HG03521 (cell line): Measurements from ENCODE around the gene SAP130.
"Not testable (repeated sequence)": the region's sequence is repeated elsewhere in the genome, so short reads cannot be mapped to it uniquely, and the experiment has no call there.

Source experiments
- ATAC-seq: cut with Tn5 transposase; IDR thresholded peaks from one replicate; pipeline ENCODE4 v1.9.1; 2021; ENCODE audit warnings: mild to moderate bottlenecking, moderate library complexity; ENCODE audit not compliant: unreplicated experiment

Gene SAP130

DNA sequence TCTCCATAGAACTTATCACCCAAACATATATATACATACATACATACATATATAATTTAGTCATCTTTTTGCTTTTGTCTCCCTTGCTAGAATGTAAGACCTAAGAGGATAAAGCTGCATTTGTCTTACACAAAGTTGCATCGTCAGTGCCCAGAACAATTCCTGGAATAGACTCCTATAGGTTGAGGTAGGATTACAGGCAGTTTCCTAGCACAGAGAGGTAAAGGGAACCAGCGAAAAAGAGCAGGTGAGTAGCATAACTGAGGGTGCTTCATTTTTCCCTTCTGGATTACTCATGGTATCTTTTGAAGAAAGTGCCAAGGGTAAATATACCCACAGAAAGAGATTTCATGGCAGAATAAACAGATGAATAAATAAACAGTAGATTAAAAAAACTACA lies 74.0 kb downstream of the SAP130 start:
- ATAC-seq: no peak

GRCh38 chr2:127953128-127953718 lies 74.6 kb downstream of the SAP130 start:
- no peak for ATAC-seq

DNA sequence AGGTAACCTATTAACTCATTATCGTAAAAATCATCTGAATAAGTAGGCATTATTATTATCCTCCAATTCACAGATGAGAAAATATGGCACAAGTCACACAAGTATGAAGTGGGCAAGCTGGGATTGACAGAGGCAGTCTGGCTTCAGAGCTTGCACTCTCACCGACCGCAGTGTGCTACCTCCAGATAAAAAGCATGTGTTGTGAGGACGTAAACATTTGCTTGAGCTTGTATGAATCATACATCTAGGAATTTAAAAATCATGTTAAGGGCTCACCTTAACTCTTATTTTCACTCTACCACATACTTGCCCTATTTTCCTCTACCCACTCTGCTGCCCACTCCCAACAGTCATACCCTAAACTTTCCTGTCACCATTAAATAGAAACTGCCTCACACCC lies 76.8 kb downstream of the SAP130 start:
- ATAC-seq: no peak

DNA sequence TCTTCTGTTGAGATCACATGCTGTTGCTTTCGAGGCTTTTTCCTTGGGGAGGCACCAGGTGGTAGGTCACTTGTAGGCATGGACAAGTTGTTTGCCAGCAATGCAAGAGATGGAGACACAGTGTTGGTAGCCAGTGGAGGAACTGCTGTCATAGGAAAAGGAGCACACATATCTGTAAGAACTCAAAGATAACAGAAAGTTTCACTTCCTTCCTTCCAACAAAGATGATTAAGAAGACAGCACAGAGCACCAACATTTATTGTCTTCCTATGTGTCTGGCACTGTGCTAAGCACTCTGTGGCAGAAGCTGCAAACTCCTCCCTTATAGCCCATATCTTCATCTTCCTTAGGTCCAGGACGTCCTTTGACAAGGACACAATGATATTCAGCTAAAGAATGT lies 77.6 kb downstream of the SAP130 start:
- no peak for ATAC-seq

DNA sequence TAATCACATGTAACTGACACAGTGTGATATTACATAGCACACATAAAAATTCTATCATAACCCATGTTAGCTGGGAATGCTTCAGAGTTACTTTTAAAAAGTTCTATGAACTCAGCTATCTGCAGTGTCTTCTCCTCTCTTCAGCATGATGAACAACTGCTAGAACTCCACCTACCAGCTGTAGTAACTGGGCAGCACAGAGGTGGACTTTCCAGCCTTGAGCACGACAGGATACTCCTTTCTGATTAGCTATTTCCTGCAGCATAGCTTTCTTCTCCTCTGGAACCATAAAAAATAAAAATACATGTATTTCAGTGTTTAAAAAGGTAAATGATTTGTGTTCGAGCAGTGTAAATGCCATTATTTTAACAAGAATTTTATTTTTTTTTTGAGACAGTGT lies 82.6 kb downstream of the SAP130 start:
- ATAC-seq: no peak

DNA sequence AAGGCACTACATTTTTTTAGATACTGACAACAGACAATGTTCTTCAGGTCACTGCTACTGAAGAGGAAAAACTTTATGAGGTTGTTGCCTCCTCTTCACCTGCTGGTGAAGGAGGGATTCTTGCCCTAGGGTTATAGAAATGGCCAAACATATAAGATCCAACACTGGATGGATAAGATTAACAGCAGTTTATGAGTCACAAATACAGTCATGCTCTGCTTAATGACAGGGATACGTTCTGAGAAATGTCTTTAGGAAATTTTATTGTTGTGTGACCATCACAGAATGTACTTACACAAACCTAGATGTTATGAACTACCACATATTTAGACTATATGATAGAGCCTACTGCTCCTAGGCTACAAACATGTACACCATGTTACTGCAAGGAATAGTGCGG lies 84.7 kb downstream of the SAP130 start:
- ATAC-seq: no peak

DNA sequence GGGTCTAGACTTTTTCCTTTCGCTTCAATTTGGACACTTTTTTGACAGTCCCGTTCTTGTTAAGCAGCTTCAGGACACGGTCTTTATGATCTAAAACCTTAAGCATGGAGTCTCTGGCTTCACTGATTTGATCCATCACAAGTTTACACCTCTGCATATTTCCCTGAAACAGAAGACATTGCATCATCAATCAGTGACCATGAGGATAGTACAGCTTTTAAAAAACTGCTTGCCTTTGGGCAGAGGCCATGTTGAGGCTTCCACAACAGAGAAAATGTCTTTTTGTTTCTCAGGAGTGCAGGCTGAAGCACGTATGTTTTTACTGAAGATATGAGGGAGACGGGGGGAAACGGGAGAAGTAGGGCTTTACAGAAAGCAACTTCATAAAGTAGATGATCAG lies 85.9 kb downstream of the SAP130 start:
- no peak for ATAC-seq

DNA sequence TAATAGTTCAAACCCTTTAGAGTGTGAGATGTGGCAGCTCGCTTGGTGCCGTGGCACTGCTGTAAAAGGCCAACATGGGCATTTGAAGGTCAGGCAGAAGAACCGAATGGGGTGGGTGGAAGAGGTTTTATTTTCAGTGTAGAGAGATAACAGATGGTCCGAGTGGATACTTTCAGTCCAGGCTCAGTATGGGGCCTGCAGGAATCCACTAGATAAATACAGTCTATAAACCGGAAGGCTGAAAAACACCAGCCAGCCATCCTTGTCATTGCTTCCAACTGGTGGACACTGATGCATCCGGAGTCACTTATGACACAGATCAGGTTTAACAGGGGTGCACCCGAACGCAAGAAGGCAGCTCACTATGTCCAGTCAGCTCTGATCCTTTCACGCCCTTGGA lies 86.4 kb downstream of the SAP130 start:
- ATAC-seq: no peak

DNA sequence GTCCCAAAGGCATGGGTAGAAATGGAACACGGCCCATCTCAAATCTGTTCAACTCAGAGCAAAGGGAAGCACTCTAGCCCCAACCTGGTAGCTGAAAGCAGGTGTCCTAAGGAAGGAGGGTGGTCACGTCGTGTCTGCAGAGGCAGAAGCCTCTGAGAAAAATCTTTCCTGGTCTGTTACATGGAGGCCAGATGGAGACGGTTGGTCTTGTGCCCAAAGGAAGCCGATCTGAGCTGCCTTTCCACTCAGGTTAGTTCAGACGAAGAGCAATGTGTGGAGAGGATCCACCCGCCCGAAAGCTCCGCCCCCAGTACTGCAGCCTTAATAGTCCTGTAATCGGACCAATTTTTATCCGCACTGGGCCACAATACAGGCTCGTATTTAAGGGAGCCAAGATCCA lies 87.2 kb downstream of the SAP130 start:
- ATAC-seq: no peak

- no peak for ATAC-seq
These were observed 92.5 kb downstream of the SAP130 start for GRCh38 chr2:127935337-127935736.

GRCh38 chr2:127932199-127932876 lies 95.5 kb downstream of the SAP130 start:
- ATAC-seq: no peak

- no peak for ATAC-seq
These were observed 98.4 kb downstream of the SAP130 start for GRCh38 chr2:127929449-127929848.

DNA sequence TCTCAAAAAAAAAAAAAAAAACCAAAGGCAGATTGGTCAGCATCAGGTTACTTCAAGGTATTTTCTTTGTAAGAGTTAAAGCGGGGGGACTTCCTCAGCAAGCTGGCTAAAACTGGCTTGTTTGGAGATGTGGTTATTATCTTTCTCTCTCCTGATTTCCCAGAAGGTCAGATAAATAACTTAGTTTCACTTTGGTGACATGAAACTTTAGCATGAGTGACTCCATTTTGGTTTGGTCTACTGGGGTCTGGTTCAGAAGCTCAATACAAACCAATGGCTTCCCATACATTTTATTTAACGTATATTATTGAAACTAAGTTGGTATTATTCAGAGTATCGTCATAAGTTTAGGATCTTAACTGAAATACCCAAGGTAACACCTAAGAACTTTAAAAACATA lies 100.5 kb downstream of the SAP130 start:
- no peak for ATAC-seq

- no peak for ATAC-seq
These were observed 109.9 kb downstream of the SAP130 start for GRCh38 chr2:127917916-127918315.

GRCh38 chr2:127913808-127914457 lies 113.9 kb downstream of the SAP130 start:
- ATAC-seq: no peak

GRCh38 chr2:127911737-127912136 lies 116.1 kb downstream of the SAP130 start:
- ATAC-seq: no peak

GRCh38 chr2:127910415-127910814 lies 117.4 kb downstream of the SAP130 start:
- no peak for ATAC-seq

GRCh38 chr2:127909019-127909418 lies 118.8 kb downstream of the SAP130 start:
- ATAC-seq: no peak

DNA sequence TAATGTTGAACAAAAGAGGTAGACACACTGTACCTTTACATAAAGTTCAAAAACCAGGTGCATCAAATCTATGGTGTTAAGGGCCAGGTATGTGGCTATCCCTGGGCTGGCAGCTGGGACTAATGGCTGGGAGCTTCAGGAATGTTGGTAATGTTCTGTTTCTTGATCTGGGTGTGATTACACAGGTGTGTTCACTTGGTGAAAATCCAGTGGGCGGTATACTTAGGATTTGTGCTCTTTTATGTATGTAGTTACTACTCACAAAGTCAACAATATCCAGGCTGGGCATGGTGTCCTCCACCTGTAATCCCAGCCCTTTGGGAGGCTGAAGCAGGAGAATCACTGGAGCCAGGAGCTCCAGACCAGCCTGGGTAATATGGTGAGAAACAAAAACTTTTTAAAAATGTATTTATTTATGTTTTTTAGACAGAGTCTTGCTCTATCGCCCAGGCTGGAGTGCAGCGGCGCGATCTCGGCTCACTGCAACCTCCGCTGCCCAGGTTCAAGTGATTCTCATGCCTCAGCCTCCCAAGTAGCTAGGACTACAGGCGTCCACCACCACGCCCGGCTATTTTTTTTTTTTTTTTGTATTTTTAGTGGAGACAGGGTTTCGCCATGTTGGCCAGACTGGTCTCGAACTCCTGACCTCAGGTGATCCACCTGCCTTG lies 120.0 kb downstream of the SAP130 start:
- ATAC-seq: not testable (repeated sequence)

GRCh38 chr2:127906206-127906926 lies 121.5 kb downstream of the SAP130 start:
- ATAC-seq: no peak

- ATAC-seq: no peak
These were observed 126.4 kb downstream of the SAP130 start for GRCh38 chr2:127901339-127902056.
